ENCODE measurements around the gene STKLD1. TPM values are rescaled to one million over a fixed set of nuclear protein-coding genes. Genes with fewer than 3 reads are reported as not detected.
"Not testable (repeated sequence)": the region's sequence is repeated elsewhere in the genome, so short reads cannot be mapped to it uniquely, and the experiment has no call there.

Gene STKLD1
- total RNA-seq, 4 donors from 2014 or later: 0.54 to 7.0 (median 3.7) TPM; not detected in 1

DNA sequence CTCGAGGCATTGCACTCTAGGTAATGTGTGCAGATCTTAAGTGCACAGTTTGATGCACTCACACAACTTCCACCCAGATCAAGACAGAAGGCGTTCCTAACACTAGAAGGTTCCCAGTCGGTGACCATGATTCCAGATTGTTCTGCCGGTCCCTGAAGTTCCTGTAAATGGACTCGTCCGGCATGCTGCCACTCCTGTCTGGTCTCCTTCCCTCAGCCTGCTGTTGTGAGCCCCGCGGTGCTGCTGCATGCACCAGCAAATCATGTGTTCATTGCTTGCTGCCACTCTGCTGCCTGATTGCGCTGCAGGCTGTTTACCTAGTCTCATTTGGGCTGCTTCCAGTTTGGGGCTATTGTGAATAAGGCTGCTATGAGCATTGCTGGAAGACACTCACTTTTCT, 11.5 kb downstream of the STKLD1 start:
- DNase-seq (ENCODE audit: low spot score in 2 of 2): no peak
- H3K4me3 ChIP-seq (ENCODE audit: low read depth, poor library complexity, severe bottlenecking): no peak overlapping the region
- 55 to 64% methylated on average over 9 of the region's 9 CpGs for WGBS, 2 donors
- intact Hi-C loops (cut with DNase I; ENCODE audit: low total_unique reads): no loop called here
- TF ChIP-seq POLR2A (IDR thresholded peaks at IDR 0.05) (no peak), CTCF (IDR thresholded peaks at IDR 0.05) (no peak)

DNA sequence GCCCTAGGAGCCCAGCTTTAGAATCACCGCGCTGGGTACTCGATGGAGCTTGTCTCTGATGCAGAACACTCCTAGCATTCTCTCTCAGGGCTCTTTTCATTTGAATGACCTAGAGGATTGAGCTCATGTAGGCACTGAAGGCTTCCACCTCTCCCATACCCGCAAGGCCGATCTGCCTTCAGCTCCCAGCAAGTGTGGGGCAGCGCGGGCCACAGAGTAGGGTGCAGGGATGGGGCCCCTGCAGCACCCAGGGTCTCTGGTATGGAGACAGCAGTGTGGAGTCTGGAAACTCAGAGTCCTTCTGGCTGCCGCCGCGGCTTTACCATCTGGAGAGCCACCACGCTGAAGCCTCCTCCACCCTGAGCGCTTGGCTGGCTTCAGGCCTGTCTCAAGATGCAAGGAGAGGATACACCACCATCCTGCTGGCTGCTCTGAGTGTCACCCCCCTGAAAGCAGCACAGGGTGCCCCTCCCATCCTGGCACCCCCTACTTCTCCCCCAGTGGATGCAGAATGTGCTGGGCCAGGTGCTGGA, 12.9 kb downstream of the STKLD1 start:
- H3K4me3 ChIP-seq (ENCODE audit: low read depth, poor library complexity, severe bottlenecking): no peak overlapping the region
- TF ChIP-seq CTCF (IDR thresholded peaks at IDR 0.05) (no peak), POLR2A (IDR thresholded peaks at IDR 0.05) (no peak)
- no peak for DNase-seq (ENCODE audit: low spot score in 2 of 2)
- intact Hi-C loops (cut with DNase I; ENCODE audit: low total_unique reads): no loop called here
- WGBS, 2 donors: 91 to 98% methylated on average over 12 of the region's 12 CpGs

GRCh38 chr9:133389562-133389961, 13.4 kb downstream of the STKLD1 start:
- TF ChIP-seq POLR2A (IDR thresholded peaks at IDR 0.05): no peak
- TF ChIP-seq CTCF (IDR thresholded peaks at IDR 0.05): no peak
- intact Hi-C loops (cut with DNase I; ENCODE audit: low total_unique reads): no loop called here
- 90 to 92% methylated on average over 9 to 13 of the region's 13 CpGs for WGBS, 2 donors
- no peak overlapping the region for H3K4me3 ChIP-seq (ENCODE audit: low read depth, poor library complexity, severe bottlenecking)
- no peak for DNase-seq (ENCODE audit: low spot score in 2 of 2)

- intact Hi-C loops (cut with DNase I; ENCODE audit: low total_unique reads): no loop called here
- TF ChIP-seq POLR2A (IDR thresholded peaks at IDR 0.05): no peak
- TF ChIP-seq CTCF (IDR thresholded peaks at IDR 0.05): no peak
- DNase-seq (ENCODE audit: low spot score in 2 of 2): no peak
- H3K4me3 ChIP-seq (ENCODE audit: low read depth, poor library complexity, severe bottlenecking): no peak overlapping the region
- 82 to 87% methylated on average over 7 of the region's 7 CpGs for WGBS, 2 donors
These were observed 14.5 kb downstream of the STKLD1 start for GRCh38 chr9:133390713-133391112.

- 41 to 59% methylated on average over 3 of the region's 4 CpGs for WGBS, 2 donors
- H3K4me3 ChIP-seq (ENCODE audit: low read depth, poor library complexity, severe bottlenecking); DNase-seq (ENCODE audit: low spot score in 2 of 2); intact Hi-C loops (cut with DNase I; ENCODE audit: low total_unique reads): not testable (repeated sequence)
These were observed 15.3 kb downstream of the STKLD1 start for GRCh38 chr9:133391449-133391848.

DNA sequence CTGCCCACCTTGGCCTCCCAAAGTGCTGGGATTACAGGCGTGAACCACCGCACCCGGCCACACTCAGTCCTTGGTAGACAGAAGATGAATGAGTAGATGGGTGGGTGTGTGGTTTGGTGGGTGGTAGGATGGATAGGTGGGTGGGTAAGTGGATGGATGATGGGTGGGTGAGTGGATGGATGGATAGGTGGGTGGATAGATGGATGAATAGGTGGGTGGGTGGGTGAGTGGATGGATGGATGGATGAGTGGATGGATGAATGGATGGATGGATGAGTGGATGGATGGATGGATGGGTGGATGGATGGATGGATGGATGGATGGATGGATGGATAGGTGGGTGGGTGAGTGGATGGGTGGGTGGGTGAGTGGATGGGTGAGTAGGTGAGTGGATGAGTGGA, 16.1 kb downstream of the STKLD1 start:
- intact Hi-C loops (cut with DNase I; ENCODE audit: low total_unique reads); DNase-seq (ENCODE audit: low spot score in 2 of 2); H3K4me3 ChIP-seq (ENCODE audit: low read depth, poor library complexity, severe bottlenecking): not testable (repeated sequence)
- WGBS, 2 donors: 96 to 97% methylated on average over 3 of the region's 3 CpGs

DNA sequence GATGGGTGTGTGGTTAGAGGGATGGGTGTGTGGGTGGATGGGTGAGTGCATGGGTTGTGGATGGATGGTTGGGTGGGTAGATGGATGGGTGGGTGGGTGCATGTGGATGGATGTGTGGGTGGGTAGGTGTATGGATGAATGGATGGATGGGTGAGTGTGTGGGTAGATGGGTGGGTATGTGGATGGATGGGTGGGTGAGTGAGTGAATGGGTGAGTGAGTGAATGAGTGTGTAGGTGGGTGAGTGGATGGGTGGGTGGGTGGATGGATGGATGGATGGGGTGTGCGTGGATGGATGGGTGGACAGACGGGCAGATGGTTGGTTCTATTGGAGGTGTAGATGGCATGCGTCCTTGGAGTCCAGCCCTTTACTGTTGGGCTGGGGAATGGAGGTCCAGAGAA, 17.2 kb downstream of the STKLD1 start:
- intact Hi-C loops (cut with DNase I; ENCODE audit: low total_unique reads): no loop called here

More for the DNA sequence above, 17.2 kb downstream of the STKLD1 start:
- DNase-seq (ENCODE audit: low spot score in 2 of 2): no peak
- TF ChIP-seq CTCF (IDR thresholded peaks at IDR 0.05) (no peak), POLR2A (IDR thresholded peaks at IDR 0.05) (no peak)
- no peak overlapping the region for H3K4me3 ChIP-seq (ENCODE audit: low read depth, poor library complexity, severe bottlenecking)
- 95% methylated on average over 3 of the region's 3 CpGs for WGBS, 2 donors

Measured in lower leg skin (tissue), 4 donors.